Measurements from ENCODE around the gene RGS11. TPM values are rescaled to one million over a fixed set of nuclear protein-coding genes. Genes with fewer than 3 reads are reported as not detected.
A peak's percentile ranks its signal among the peaks of the same experiment; 100 is the strongest.

Gene RGS11
- polyA plus RNA-seq, 1 donor from 2014 or later, result 3.5 TPM

DNA sequence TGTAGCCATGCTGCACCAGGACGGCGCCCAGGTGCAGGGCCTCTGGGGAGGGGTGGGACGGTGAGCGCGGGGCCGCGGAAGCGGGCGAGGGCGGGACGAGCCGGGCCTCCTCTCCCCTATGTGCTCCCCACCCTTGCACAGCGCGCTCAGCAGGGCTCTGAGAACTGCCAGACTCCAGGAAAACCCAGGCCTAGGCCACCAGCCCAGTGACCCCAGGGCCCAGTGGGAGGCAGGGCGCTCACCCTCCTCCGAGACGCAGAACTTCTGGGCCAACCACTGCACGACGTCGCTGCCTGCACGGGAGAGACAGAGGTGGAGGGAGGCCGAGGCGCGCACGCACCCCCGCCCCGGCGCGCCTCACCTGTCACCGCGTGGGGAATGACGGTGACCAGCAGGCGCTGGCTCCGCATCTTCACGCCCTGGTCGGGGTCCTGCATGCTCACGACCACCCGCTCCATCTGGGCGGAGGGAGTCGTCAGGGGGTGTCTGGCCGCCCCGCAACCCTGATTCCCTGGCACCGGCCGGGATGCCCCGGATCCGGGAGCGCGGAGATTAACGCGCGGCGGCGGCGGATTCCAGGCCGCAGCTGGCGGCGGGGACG is 603 bp downstream of the RGS11 start:
- Histone ChIP-seq H4K20me1 (ENCODE audit: insufficient read depth) (no peaks in the 10 kb centered on the region), H3K4me3 (ENCODE audit: low read length) (peak overlapping the region; percentile 60), H3K79me2 (replicated peaks; ENCODE audit: insufficient read depth, low read length) (no peaks in the 10 kb centered on the region), H3K9ac (ENCODE audit: low read length) (no peak overlapping the region), H3K9me3 (ENCODE audit: low read length) (no peaks in the 10 kb centered on the region), H3K4me2 (ENCODE audit: low read length) (no peak overlapping the region), H2AFZ (ENCODE audit: low read depth, low read length) (no peak overlapping the region), H3K9me2 (ENCODE audit: insufficient read depth, low read length) (no peaks in the 10 kb centered on the region), H3F3A (ENCODE audit: insufficient read depth, low read length, poor library complexity, severe bottlenecking) (no peaks in the 10 kb centered on the region), H3K27me3 (ENCODE audit: insufficient read depth, low read depth, low read length) (peaks cover 21% of the 10 kb centered on the region), H3K36me3 (ENCODE audit: insufficient read depth, low read length) (no peaks in the 10 kb centered on the region), H3K27ac (ENCODE audit: low read length) (no peak overlapping the region)
- TF ChIP-seq POLR2AphosphoS5 (IDR thresholded peaks at IDR 0.05), result peak; percentile 23
- TF ChIP-seq TAF1 (IDR thresholded peaks at IDR 0.05; ENCODE audit: low read depth), result no peak

GRCh38 chr16:273547-274421 is 2.0 kb downstream of the RGS11 start:
- H3K9me3 ChIP-seq (ENCODE audit: low read length), result no peaks in the 10 kb centered on the region
- H3K4me3 ChIP-seq (ENCODE audit: low read length), result no peak overlapping the region
- TF ChIP-seq RAD21 (conservative IDR thresholded peaks at IDR 0.05) (no peak), EZH2 (IDR thresholded peaks at IDR 0.05; ENCODE audit: borderline replicate concordance, insufficient read depth, low read length, poor library complexity, severe bottlenecking) (no peak), CTCF (IDR thresholded peaks at IDR 0.05; ENCODE audit: poor library complexity, severe bottlenecking) (no peak), MXI1 (conservative IDR thresholded peaks at IDR 0.05; ENCODE audit: poor library complexity, severe bottlenecking) (no peak), REST (IDR thresholded peaks at IDR 0.05; ENCODE audit: borderline replicate concordance) (no peak), TAF1 (IDR thresholded peaks at IDR 0.05; ENCODE audit: low read depth) (no peak), POLR2AphosphoS5 (IDR thresholded peaks at IDR 0.05) (no peak), SMC3 (conservative IDR thresholded peaks at IDR 0.05; ENCODE audit: poor library complexity) (no peak), EP300 (conservative IDR thresholded peaks at IDR 0.05; ENCODE audit: poor library complexity, severe bottlenecking) (no peak)
- no peak overlapping the region for H2AFZ ChIP-seq (ENCODE audit: low read depth, low read length)
- H3K27me3 ChIP-seq (ENCODE audit: insufficient read depth, low read depth, low read length), result peaks cover 21% of the 10 kb centered on the region
- H3K4me2 ChIP-seq (ENCODE audit: low read length), result no peak overlapping the region
- no peaks in the 10 kb centered on the region for H3F3A ChIP-seq (ENCODE audit: insufficient read depth, low read length, poor library complexity, severe bottlenecking)
- no peak overlapping the region for H3K9ac ChIP-seq (ENCODE audit: low read length)
- H3K79me2 ChIP-seq (replicated peaks; ENCODE audit: insufficient read depth, low read length), result no peaks in the 10 kb centered on the region
- H3K36me3 ChIP-seq (ENCODE audit: insufficient read depth, low read length), result no peaks in the 10 kb centered on the region
- no peaks in the 10 kb centered on the region for H4K20me1 ChIP-seq (ENCODE audit: insufficient read depth)
- H3K27ac ChIP-seq (ENCODE audit: low read length), result no peak overlapping the region
- no peaks in the 10 kb centered on the region for H3K9me2 ChIP-seq (ENCODE audit: insufficient read depth, low read length)

All from neural cell (in vitro differentiated cells).